AG10803 (cell line): Measurements from ENCODE around the gene B3GNT5.
"Not testable (repeated sequence)": the region's sequence is repeated elsewhere in the genome, so short reads cannot be mapped to it uniquely, and the experiment has no call there.

Source experiments
- DNase-seq: peaks from one replicate; pipeline ENCODE4 v3.0.0; 2010; ENCODE audit warnings: low read depth
- H3K4me3 ChIP-seq: 2 replicates; pipeline ENCODE4 v1.5.1; 2011; ENCODE audit warnings: mild to moderate bottlenecking, low read length, control low read depth
- CTCF ChIP-seq: conservative IDR thresholded peaks from 2 replicates; pipeline ENCODE4 v1.5.1; 2011; ENCODE audit warnings: mild to moderate bottlenecking, low read length, control low read depth, inconsistent platforms

B3GNT5 gene

GRCh38 chr3:183227586-183227985 lies 25.5 kb upstream of the B3GNT5 start:
- TF ChIP-seq CTCF = no peak
- no peak for DNase-seq
- H3K4me3 ChIP-seq = no peak overlapping the region

GRCh38 chr3:183229178-183229577 lies 23.9 kb upstream of the B3GNT5 start:
- DNase-seq = no peak
- TF ChIP-seq CTCF = no peak
- H3K4me3 ChIP-seq = no peak overlapping the region

- H3K4me3 ChIP-seq = not testable (repeated sequence)
Observed at GRCh38 chr3:183230251-183230650, 22.8 kb upstream of the B3GNT5 start.

GRCh38 chr3:183230826-183231225 lies 22.2 kb upstream of the B3GNT5 start:
- no peak overlapping the region for H3K4me3 ChIP-seq
- DNase-seq = no peak
- TF ChIP-seq CTCF = no peak

More at GRCh38 chr3:183230251-183230650, 22.8 kb upstream of the B3GNT5 start:
- not testable (repeated sequence) for DNase-seq

DNA sequence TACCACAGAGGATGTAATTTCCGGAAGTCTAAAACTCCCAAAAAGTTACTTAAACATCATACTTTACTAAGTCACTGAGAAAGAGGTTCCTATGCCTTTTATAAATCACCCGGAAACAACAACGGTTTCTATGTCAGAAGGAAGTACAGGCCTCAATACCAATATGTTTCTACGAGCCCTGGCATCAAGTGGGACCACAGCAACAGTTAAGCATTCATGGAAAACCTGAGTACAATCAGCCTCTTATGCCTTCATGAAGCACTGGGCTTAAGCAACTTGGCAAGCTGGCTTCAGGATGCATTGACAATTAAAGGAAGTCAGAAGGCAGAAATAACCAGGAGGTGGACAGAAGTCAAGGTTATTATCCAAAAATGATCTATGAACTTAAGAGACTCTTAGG lies 19.1 kb upstream of the B3GNT5 start:
- H3K4me3 ChIP-seq = no peak overlapping the region
- no peak for TF ChIP-seq CTCF
- DNase-seq = no peak

GRCh38 chr3:183239046-183239445 lies 14.0 kb upstream of the B3GNT5 start:
- no peak for DNase-seq
- no peak for TF ChIP-seq CTCF
- H3K4me3 ChIP-seq = no peak overlapping the region

DNA sequence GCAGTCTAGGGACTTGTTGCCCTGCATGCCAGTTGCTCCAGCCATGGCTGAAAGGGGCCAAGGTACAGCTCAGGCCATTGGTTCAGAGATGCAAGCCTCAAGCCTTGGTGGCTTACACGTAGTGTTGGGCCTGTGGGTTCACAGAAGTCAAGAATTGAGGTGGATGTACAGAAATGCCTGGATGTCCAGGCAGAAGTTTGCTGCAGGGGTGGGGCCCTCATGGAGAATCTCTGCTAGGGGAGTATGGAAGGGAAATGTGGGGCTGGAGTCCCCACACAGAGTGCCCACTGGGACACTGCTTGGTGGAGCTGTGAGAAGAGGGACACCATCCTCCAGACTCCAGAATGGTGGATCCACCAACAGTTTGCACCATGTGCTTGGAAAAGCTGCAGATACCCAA lies 10.6 kb upstream of the B3GNT5 start:
- TF ChIP-seq CTCF = no peak
- no peak for DNase-seq
- H3K4me3 ChIP-seq = no peak overlapping the region

DNA sequence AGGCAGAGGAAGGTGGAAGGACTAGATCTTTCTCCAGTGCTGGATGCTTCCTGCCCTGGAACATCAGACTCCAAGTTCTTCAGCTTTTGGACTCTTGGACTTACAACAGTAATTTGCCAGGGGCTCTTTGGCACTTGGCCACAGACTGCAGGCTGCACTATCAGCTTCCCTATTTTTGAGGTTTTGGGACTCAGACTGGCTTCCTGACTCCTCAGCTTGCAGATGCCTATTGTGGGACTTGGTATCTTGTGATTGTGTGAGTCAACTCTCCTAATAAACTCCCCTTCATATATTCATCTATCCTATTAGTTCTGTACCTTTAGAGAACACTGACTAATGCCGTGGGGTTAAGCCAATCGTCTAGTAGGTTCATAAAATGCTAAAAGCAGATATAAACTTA lies 8.8 kb upstream of the B3GNT5 start:
- TF ChIP-seq CTCF = no peak
- DNase-seq = no peak
- no peak overlapping the region for H3K4me3 ChIP-seq
